CD4-positive, alpha-beta T cell treated with Interleukin-21 for 1 hour (primary cell): ENCODE data around the gene CPZ.
"Not testable (repeated sequence)": the region's sequence is repeated elsewhere in the genome, so short reads cannot be mapped to it uniquely, and the experiment has no call there.

Experiments
- DNase-seq: peaks from one replicate; pipeline ENCODE4 v3.0.0-alpha.2; 2020

The CPZ gene

GRCh38 chr4:8613421-8614364 lies 21.1 kb downstream of the CPZ start:
- DNase-seq: no peak

DNA sequence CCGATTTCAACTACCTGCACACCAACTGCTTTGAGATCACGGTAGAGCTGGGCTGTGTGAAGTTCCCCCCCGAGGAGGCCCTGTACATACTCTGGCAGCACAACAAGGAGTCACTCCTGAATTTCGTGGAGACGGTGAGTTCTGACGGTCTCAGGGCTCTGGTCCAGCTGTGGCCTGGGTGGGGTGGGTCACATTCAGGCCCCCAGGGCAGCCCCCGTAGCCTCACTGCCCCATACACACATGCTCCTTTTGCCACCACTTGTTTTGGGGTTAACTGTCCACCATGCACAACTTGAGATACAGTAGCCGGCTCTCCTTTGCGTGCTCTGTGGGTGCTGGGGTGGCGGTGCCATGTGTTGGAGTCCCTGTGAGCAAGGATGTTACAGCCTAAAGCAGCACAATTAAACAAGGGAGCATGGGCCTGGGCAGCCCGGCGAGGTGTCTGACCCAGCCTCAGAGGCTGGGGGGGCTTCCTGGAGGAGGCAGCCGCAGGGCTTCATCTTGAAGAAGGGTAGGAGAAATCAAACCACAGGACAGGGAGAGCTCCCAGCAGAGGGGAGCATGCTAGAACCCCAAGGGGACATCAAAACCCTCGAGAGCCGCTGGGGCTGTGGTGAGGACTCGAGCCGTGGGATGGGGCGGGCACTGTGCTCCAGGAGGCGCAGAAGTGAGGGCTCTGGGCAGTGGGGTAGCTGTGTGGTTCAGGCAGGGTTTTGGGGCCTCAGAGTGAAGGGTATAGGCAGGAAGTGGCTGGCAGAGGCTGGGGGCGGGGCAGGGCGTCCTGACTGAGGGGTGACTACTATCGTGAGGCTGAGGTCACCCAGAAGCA lies 22.0 kb downstream of the CPZ start:
- no peak for DNase-seq

DNA sequence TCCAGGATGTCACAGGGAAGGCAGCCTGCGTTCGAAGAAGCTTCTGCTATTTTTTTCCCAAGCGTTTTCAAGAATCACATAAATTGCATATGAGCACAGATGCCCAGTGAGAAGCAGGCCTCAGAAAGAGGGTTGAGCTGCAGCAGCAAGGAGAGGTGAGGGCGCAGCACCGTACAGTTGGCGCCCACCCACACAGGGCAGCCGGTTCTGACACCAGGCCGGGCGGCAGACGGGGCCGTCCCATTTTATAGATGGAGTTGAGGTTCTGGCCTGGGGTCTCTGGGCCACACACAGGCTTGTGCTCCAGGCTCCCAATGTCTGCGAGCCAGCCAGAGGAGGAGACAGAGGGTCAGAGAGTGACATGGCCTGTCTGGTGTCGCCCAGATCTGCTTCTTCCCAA lies 22.8 kb downstream of the CPZ start:
- no peak for DNase-seq

DNA sequence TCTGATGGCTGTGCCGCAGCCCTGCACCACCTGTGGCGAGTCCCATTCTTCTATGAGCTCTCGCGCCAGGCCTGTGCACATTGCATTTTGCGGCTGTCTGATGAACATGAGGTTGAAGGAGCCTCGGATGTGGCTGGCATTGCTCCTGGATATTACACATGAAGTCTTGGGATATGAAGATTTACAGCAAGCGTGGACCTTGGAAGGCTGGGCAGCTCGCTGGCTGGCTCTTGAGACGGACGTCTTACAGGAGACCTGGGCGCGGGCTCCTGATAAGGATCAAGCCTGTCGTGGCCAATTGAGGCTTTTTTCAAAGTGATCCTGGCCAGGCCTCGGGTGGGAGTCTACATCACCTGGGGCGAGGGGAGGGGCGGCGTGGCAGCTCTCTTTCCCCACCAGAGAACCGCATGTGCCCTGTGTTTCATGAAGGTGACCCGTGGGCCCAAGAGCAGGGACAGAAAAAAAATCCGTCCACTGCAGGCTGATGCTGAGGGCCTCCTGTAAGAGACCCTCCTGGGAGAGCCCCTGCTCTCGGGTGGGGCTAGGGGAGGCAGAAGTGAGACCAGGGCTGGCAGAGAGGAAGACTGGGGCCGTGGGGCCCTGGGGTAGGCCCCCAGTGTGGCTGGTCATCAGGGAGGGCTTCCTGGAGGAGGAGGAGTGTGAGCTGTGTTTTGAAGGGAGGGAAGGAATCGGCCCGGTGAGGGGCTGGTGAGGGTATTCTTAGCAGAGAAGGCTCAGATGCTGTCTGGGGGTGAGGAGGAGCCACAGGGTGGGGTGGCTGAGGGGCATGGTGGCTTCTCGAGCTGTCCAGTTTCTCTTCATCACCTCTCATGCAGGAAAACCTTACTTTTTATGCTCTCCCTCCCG lies 23.6 kb downstream of the CPZ start:
- DNase-seq: no peak

DNA sequence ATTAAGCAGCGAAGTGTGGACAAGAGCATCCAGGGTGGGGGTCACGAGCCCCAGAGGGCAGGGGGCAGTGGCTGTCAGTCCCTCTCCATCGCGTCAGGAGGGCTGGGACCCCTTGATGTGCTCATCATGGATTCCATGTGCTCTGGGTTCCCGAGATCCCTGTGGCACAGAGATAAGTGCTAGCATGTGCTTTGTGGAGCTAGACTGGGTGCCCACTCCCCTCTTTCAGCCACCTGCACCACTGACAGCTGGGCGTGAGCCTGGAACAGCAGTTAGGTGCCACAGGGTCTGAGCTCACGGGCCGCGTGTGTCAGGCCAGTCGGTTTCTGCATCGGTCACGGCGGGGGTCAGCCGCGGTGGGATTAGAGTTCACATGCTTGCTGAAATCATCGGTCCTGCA lies 24.3 kb downstream of the CPZ start:
- DNase-seq: no peak

- no peak for DNase-seq
These were observed 25.0 kb downstream of the CPZ start for GRCh38 chr4:8617486-8618040.

DNA sequence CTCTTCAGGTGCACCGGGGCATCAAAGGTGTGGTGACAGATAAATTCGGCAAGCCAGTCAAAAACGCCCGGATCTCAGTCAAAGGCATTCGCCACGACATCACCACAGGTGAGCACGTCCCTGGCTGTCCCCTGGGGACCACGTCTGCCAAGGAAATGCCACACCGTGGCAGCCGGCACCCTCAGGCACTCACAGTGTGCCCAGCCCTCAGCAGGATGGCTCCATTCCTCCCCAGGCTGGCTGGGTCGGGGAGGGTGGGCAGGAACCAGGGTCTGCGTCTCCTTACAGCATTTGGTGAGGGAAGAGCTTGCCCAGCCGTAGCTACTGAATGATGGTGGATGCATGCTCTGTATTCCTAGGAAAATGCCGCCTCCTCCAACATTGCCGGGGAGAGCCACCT lies 25.9 kb downstream of the CPZ start:
- no peak for DNase-seq

DNA sequence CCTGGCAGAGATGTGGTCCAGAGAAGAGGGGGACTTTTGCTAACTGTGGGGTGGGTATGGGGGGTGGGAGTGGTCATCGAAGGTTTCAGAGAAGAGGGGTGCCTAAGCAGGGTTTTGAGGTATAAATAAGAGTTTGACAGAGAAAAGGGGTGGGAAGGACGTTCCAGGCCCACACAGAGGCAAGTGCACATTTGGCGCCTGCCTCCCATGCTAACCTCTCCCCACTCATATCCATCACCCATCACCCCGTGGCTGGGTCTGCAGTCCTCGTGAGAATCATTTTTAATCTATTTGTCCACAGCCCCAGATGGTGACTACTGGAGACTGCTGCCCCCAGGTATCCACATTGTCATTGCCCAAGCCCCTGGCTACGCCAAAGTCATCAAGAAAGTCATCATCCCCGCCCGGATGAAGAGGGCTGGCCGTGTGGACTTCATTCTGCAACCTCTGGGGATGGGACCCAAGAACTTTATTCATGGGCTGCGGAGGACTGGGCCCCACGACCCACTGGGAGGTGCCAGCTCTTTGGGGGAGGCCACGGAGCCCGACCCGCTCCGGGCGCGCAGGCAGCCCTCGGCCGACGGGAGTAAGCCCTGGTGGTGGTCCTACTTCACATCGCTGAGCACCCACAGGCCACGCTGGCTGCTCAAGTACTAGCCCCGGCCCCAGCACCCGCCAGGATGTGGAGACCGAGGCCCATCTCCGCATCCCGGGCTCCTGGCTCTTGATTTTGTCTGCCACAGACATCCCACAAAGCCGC lies 26.6 kb downstream of the CPZ start:
- no peak for DNase-seq

DNA sequence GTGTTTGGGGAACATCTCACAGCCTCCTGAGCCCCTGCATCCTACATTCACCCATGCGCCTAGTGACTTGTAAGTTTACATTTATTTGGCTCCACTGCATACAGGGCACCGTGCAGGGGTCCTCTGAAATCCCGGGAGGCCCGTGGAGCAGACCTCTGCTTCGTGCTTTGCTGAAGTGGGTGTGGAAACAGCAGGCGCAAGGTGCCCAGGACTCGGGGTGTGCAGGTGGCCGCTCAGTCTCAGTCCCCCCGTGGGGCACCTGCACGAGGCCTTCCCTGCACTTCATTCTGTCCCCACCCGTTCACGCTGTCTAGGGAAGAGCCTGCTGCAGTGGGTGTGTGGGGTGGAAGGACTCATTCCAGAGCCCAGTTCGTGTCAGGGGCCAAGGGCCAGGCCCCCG lies 28.6 kb downstream of the CPZ start:
- not testable (repeated sequence) for DNase-seq

DNA sequence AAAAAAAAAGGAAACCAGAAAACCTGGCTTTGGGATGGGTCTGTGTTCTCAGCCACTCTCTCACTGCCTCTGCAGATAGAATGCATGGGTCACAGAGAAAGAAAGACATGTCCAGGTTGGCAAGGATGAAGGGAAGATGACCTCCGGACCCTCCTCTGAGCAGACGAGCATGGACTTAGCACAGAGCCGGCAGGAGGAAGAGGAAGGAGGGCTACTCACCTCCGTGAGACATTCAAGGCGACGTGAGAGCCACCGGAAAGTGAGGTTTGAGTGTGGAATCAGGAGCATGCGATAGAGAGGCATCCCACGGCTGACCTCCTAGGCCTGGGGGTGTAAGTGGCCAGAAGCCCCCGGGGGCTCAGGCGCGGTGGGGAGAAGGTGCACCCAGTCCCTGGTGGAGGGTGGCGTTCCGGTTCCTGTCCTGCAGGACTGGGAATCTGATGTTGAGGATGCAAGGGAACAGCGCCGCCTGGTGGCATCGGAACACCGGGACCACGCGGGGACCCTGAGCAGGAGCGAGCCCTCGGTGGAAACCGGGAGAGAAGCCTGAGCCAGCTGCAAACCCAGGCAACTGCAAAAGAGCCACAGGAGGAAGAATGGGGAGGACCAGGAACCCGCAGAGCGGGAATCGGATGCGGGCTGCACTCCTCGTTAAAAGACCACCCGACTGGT lies 32.2 kb downstream of the CPZ start:
- DNase-seq: not testable (repeated sequence)

GRCh38 chr4:8630240-8630905 lies 37.8 kb downstream of the CPZ start:
- not testable (repeated sequence) for DNase-seq

DNA sequence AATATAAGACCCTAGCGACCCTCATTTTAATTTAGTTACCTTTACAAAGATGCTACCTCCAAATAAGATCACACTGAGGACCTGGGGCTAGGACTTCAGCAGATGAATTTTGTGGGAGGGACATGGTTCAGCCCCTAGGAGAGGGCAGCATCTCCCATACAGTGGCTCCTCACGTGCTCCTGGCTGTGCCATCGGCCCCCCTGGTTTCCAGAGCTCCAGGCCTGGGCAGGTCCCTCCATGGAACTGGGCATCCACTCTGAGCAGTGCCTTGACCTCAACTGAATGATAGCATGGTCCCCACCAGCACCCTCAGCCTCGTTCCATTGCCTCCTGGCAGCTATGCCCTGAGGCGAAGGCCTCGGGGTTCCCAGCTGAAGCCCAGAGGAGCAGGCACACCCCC lies 39.3 kb downstream of the CPZ start:
- not testable (repeated sequence) for DNase-seq

DNA sequence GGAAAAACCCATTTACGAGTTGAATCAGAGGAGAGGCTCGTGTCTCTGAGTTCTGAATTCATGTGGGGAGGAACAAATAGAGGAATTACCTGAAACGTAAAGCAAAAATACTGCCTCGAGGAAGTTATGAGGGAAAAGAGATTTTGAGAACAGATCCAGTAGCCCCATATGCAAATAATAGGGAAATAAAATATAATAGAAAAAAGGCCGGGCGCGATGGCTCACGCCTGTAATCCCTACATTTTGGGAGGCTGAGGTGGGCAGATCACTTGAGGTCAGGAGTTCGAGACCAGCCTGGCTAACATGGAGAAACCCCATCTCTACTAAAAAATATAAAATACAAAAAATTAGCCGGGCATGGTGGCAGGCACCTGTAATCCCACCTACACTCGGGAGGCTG lies 42.2 kb downstream of the CPZ start:
- DNase-seq: not testable (repeated sequence)

- not testable (repeated sequence) for DNase-seq
These were observed 43.5 kb downstream of the CPZ start for GRCh38 chr4:8635897-8636554.

DNA sequence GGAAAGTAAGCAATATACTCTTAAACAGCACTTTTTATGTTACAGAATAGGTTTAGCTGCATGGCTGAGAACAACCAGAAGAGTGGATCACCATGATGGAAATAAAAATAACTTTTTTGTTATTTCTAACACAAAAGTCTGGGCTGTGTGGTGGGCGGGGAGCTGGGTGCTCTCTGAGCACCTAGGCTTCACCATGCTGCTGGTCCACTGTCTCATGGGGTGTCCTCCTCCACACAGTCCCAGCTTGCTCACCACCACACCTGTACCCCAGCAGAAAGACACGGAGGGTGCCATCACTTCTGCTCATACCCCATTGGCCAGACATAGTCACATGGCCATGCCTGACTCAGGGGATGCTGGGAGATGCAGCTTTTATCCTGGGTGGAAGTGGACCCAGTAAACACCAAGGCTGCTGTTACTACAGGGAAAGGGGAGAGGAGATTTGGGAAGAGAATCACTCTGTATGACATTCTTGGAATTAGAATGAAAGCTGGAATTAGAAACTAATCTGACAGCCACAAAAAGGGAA lies 45.0 kb downstream of the CPZ start:
- no peak for DNase-seq

DNA sequence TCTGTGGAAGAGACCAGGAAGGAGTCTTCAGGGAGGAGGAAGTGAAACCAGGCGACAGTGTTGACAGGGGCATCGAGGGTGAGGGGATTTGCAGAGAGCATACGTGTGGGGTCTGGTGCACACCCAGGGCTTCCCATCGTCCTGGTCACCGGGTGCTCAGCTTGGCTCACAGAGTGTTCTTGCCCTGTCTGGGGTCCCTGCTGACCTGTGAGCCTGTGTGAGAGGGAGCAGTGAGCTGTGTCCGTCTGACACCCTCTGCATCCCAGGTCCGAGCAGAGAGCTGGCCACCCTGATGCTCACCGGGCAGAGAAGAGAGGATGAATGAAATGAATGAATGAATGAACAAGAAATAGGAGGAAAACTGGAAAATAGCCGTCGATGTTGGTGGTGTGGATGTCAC lies 46.5 kb downstream of the CPZ start:
- no peak for DNase-seq

GRCh38 chr4:8639777-8640720 lies 47.5 kb downstream of the CPZ start:
- DNase-seq: no peak

DNA sequence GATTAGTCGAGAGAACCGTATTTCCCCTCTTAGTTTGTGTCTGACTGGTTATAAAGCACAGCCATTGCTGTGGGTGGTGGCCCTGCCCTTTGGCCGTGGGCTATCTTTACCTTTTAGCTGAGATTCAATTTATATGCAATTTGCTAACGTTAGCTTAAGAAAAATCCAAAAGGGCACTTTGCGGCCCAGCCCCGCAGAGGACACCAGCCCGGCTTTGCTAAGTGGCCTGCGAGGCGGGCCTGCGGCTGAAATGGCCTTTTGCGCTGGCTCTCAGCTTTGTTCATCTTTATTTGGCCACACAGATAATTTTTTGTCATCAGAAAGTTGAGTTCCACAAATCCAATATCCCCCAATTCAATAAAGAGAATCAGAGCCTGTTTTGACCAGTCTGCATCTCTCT lies 48.3 kb downstream of the CPZ start:
- DNase-seq: no peak

DNA sequence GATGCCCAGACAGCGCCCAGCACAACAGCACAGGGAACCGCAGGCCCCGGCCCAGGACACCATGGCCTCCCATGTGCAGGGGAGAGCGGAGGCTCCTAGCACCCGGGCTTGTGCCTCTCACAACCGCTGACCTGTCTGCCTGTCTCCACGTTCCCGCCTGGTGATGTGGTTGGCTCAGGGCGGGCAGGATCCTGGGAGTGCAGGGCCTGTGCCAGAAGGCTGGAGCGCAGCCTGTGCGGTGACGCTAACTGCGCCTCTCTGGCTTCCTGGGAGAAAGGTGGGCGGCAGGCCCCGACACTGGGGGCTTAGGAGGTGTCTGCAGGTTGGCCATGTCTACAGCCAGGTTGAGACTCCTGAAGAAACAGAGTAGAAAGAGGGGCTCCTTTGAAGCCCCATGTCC lies 48.7 kb downstream of the CPZ start:
- DNase-seq: no peak
